Activated CD8-positive, alpha-beta T cell treated with anti-CD3 and anti-CD28 coated beads for 36 hours (primary cell): ENCODE results near the gene EPHA4. TPM values are rescaled to one million over a fixed set of nuclear protein-coding genes. Genes with fewer than 3 reads are reported as not detected.

Source experiments
- ATAC-seq: fragments of 200-7000 bp; cut with Tn5 transposase; one replicate; pipeline ENCODE4 v1.10.0; 2021; ENCODE audit warnings: mild to moderate bottlenecking, moderate library complexity
- CTCF ChIA-PET: fragments of 350-600 bp; sonication (Branson Sonifier 250); formaldehyde crosslinking; loops from one replicate; lab custom pipeline; 2021; ENCODE audit warnings: antibody characterized with exemption; lab: Charles Lee
- POLR2A ChIA-PET: fragments of 350-600 bp; sonication (Branson Sonifier 250); formaldehyde crosslinking; loops from one replicate; lab custom pipeline; 2021; ENCODE audit warnings: antibody characterized with exemption; lab: Charles Lee
- DNase-seq: peaks from one replicate; pipeline ENCODE4 v3.0.0-alpha.2; 2020
- H3K27ac Mint-ChIP-seq: one replicate; pipeline ENCODE4 v1.8.0; 2021; ENCODE audit warnings: mild to moderate bottlenecking, mixed read lengths
- H3K27me3 Mint-ChIP-seq: one replicate; pipeline ENCODE4 v1.8.0; 2021; ENCODE audit warnings: mixed read lengths
- H3K36me3 Mint-ChIP-seq: one replicate; pipeline ENCODE4 v1.8.0; 2021; ENCODE audit warnings: low read depth, mixed read lengths
- H3K4me1 Mint-ChIP-seq: one replicate; pipeline ENCODE4 v1.8.0; 2021; ENCODE audit warnings: low read depth, mixed read lengths
- H3K4me3 Mint-ChIP-seq: one replicate; pipeline ENCODE4 v1.8.0; 2021; ENCODE audit warnings: mild to moderate bottlenecking, moderate library complexity, mixed read lengths
- H3K9me3 Mint-ChIP-seq: one replicate; pipeline ENCODE4 v1.8.0; 2021; ENCODE audit warnings: mixed read lengths
- CTCF ChIP-seq: fragments of 200-600 bp; IDR thresholded peaks from one replicate; pipeline ENCODE4 v1.8.0; 2022; ENCODE audit warnings: antibody characterized with exemption, mild to moderate bottlenecking
- intact Hi-C: fragments of 100-400 bp; cut with micrococcal nuclease; formaldehyde crosslinking; loops from one replicate; pipeline ENCODE4 v1.10.0; 2022
- total RNA-seq, 2 experiments: library from RNA; stranded (reverse); gene quantifications; one replicate each; pipeline ENCODE4 v1.2.3, GENCODE V29; 2021

EPHA4 gene
- total RNA-seq, 2 experiments from 2014 or later: 1.8 to 2.3 TPM

- DNase-seq: no peak
- H3K36me3 Mint-ChIP-seq: no peaks in the 10 kb centered on the region
- POLR2A ChIA-PET: no interaction called here
- CTCF ChIA-PET: no interaction called here
- no peak overlapping the region for H3K27ac Mint-ChIP-seq
- peaks cover 4% of the 10 kb centered on the region for H3K27me3 Mint-ChIP-seq
- no peaks in the 10 kb centered on the region for H3K4me1 Mint-ChIP-seq
- no peak for ATAC-seq
- intact Hi-C loops: no loop called here
- H3K9me3 Mint-ChIP-seq: no peaks in the 10 kb centered on the region
- no peak for TF ChIP-seq CTCF
- H3K4me3 Mint-ChIP-seq: no peak overlapping the region
Observed at GRCh38 chr2:221605751-221606240, 33.7 kb upstream of the EPHA4 start.

- H3K36me3 Mint-ChIP-seq: no peaks in the 10 kb centered on the region
- ATAC-seq (no peak), DNase-seq (no peak)
- H3K4me3 Mint-ChIP-seq: no peak overlapping the region
- ChIA-PET CTCF (no interaction called here), POLR2A (no interaction called here)
- H3K9me3 Mint-ChIP-seq: no peaks in the 10 kb centered on the region
- H3K4me1 Mint-ChIP-seq: no peaks in the 10 kb centered on the region
- no peak for TF ChIP-seq CTCF
- intact Hi-C loops: no loop called here
- H3K27ac Mint-ChIP-seq: no peak overlapping the region
- peaks cover 2% of the 10 kb centered on the region for H3K27me3 Mint-ChIP-seq
Observed at GRCh38 chr2:221602938-221603337, 30.8 kb upstream of the EPHA4 start.

- POLR2A ChIA-PET: no interaction called here
- no peak overlapping the region for H3K27ac Mint-ChIP-seq
- no peak for DNase-seq
- H3K9me3 Mint-ChIP-seq: no peaks in the 10 kb centered on the region
- intact Hi-C loops: no loop called here
- TF ChIP-seq CTCF: no peak
- no peaks in the 10 kb centered on the region for H3K36me3 Mint-ChIP-seq
- no peaks in the 10 kb centered on the region for H3K4me1 Mint-ChIP-seq
- no peak overlapping the region for H3K4me3 Mint-ChIP-seq
- CTCF ChIA-PET: no interaction called here
- peaks cover 2% of the 10 kb centered on the region for H3K27me3 Mint-ChIP-seq
- no peak for ATAC-seq
Observed at GRCh38 chr2:221601376-221601775, 29.3 kb upstream of the EPHA4 start.

- no peak for TF ChIP-seq CTCF
- Mint-ChIP-seq H3K27ac (no peak overlapping the region), H3K4me1 (no peaks in the 10 kb centered on the region), H3K36me3 (no peaks in the 10 kb centered on the region), H3K27me3 (peaks cover 2% of the 10 kb centered on the region), H3K4me3 (no peak overlapping the region), H3K9me3 (no peaks in the 10 kb centered on the region)
- POLR2A ChIA-PET: no interaction called here
- intact Hi-C loops: no loop called here
- CTCF ChIA-PET: no interaction called here
- ATAC-seq: no peak
- no peak for DNase-seq
Observed at GRCh38 chr2:221600388-221600787, 28.3 kb upstream of the EPHA4 start.

GRCh38 chr2:221596192-221596591 is 24.1 kb upstream of the EPHA4 start:
- Mint-ChIP-seq H3K36me3 (no peaks in the 10 kb centered on the region), H3K4me3 (no peak overlapping the region)
- DNase-seq: no peak

More at GRCh38 chr2:221596192-221596591, 24.1 kb upstream of the EPHA4 start:
- H3K27me3 Mint-ChIP-seq: peaks cover 2% of the 10 kb centered on the region
- no peak overlapping the region for H3K27ac Mint-ChIP-seq
- intact Hi-C loops: no loop called here
- no peak for ATAC-seq
- H3K4me1 Mint-ChIP-seq: no peaks in the 10 kb centered on the region
- ChIA-PET CTCF (no interaction called here), POLR2A (no interaction called here)
- no peak for TF ChIP-seq CTCF
- no peaks in the 10 kb centered on the region for H3K9me3 Mint-ChIP-seq
